IMR-90 (cell line): ENCODE data around the gene RNF130. TPM values are rescaled to one million over a fixed set of nuclear protein-coding genes. Genes with fewer than 3 reads are reported as not detected.

Experiments used
- ATAC-seq: fragments of 200-7000 bp; cut with Tn5 transposase; 2 replicates; pipeline ENCODE4 v1.9.1; 2020; ENCODE audit warnings: low read depth, mild to moderate bottlenecking, moderate library complexity
- BruUV-seq: library from RNA; stranded (reverse); fragments of 400-500 nt; replicated peaks from 2 replicates; lab custom pipeline; 2021; lab: Mats Ljungman, UMichigan
- CTCF ChIA-PET: fragments of 300-600 bp; formaldehyde crosslinking; extraction: SDS; loops from one replicate; lab custom pipeline; 2021; ENCODE audit warnings: antibody characterized with exemption; lab: Yijun Ruan, JAX
- POLR2A ChIA-PET: fragments of 300-600 bp; sonication (Branson Sonifier 250); formaldehyde crosslinking; loops from one replicate; lab custom pipeline; 2022; ENCODE audit warnings: antibody characterized with exemption; ENCODE audit not compliant: unreplicated experiment; lab: Charles Lee
- DNase-seq: peaks from one replicate; pipeline ENCODE4 v3.0.0; 2013
- H2AFZ ChIP-seq: replicated peaks from 2 replicates; pipeline ENCODE3; 2013; ENCODE audit warnings: low read length, mild to moderate bottlenecking; ENCODE audit not compliant: poor library complexity
- H2AK5ac ChIP-seq: 2 replicates; pipeline ENCODE4 v1.6.1; 2013; ENCODE audit warnings: low read depth, low read length, inconsistent platforms
- H2AK9ac ChIP-seq: replicated peaks from 2 replicates; pipeline ENCODE3; 2013; ENCODE audit warnings: mild to moderate bottlenecking, low read depth, low read length, moderate library complexity; ENCODE audit not compliant: poor library complexity
- H2BK120ac ChIP-seq: 2 replicates; pipeline ENCODE4 v1.6.1; 2013; ENCODE audit warnings: low read depth, low read length, inconsistent platforms
- H2BK15ac ChIP-seq: 3 replicates; pipeline ENCODE4 v1.6.1; 2013; ENCODE audit warnings: low read depth, low read length, inconsistent platforms
- H2BK20ac ChIP-seq: 2 replicates; pipeline ENCODE4 v1.6.1; 2013; ENCODE audit warnings: low read depth, mild to moderate bottlenecking, inconsistent platforms, low read length, moderate library complexity
- H2BK5ac ChIP-seq: 2 replicates; pipeline ENCODE4 v1.6.1; 2013; ENCODE audit warnings: mild to moderate bottlenecking, low read depth, low read length, inconsistent platforms; ENCODE audit not compliant: poor library complexity, severe bottlenecking
- H3K14ac ChIP-seq: replicated peaks from 2 replicates; pipeline ENCODE4 v1.6.1; 2013; ENCODE audit warnings: low read depth, low read length, inconsistent platforms
- H3K18ac ChIP-seq: 2 replicates; pipeline ENCODE4 v1.6.1; 2013; ENCODE audit warnings: low read depth, low read length, control low read depth
- H3K23ac ChIP-seq: 2 replicates; pipeline ENCODE4 v1.6.1; 2013; ENCODE audit warnings: low read depth, low read length, inconsistent platforms
- H3K27ac ChIP-seq: 2 replicates; pipeline ENCODE4 v1.5.1; 2013; ENCODE audit warnings: mild to moderate bottlenecking, control low read depth, low read length; ENCODE audit not compliant: insufficient read depth
- H3K27me3 ChIP-seq: 2 replicates; pipeline ENCODE4 v1.6.1; 2013; ENCODE audit warnings: low read length; ENCODE audit not compliant: control insufficient read depth, insufficient read depth
- H3K36me3 ChIP-seq: 2 replicates; pipeline ENCODE4 v1.6.1; 2013; ENCODE audit warnings: low read length, mixed read lengths; ENCODE audit not compliant: control insufficient read depth, insufficient read depth
- H3K4ac ChIP-seq: 2 replicates; pipeline ENCODE4 v1.6.1; 2013; ENCODE audit warnings: low read depth, low read length, inconsistent platforms
- H3K4me1 ChIP-seq: 2 replicates; pipeline ENCODE4 v1.6.1; 2013; ENCODE audit warnings: low read length, mixed read lengths; ENCODE audit not compliant: control insufficient read depth, insufficient read depth
- H3K4me2 ChIP-seq: 2 replicates; pipeline ENCODE4 v1.6.1; 2013; ENCODE audit warnings: low read depth, mild to moderate bottlenecking, control low read depth, low read length, moderate library complexity
- H3K4me3 ChIP-seq: 2 replicates; pipeline ENCODE4 v1.5.1; 2013; ENCODE audit warnings: low read depth, mild to moderate bottlenecking, control low read depth, low read length, moderate library complexity; ENCODE audit not compliant: insufficient read depth
- H3K56ac ChIP-seq: 2 replicates; pipeline ENCODE4 v1.6.1; 2013; ENCODE audit warnings: low read length, inconsistent platforms; ENCODE audit not compliant: insufficient read depth; ENCODE audit errors: extremely low read depth
- H3K79me1 ChIP-seq, 2 experiments: 2 replicates each; pipeline ENCODE4 v1.6.1; 2013; ENCODE audit warnings: low read length in 2 of 2, inconsistent platforms in 1 of 2, low read depth in 1 of 2
- H3K9ac ChIP-seq: 2 replicates; pipeline ENCODE4 v1.6.1; 2013; ENCODE audit warnings: low read depth, low read length, control low read depth
- H3K9me1 ChIP-seq: 2 replicates; pipeline ENCODE4 v1.6.1; 2013; ENCODE audit warnings: low read length, inconsistent platforms; ENCODE audit not compliant: insufficient read depth
- H3K9me3 ChIP-seq: 2 replicates; pipeline ENCODE4 v1.6.1; 2013; ENCODE audit warnings: low read length; ENCODE audit not compliant: control insufficient read depth, insufficient read depth
- H4K20me1 ChIP-seq: 2 replicates; pipeline ENCODE4 v1.6.1; 2013; ENCODE audit warnings: low read length, inconsistent platforms; ENCODE audit not compliant: insufficient read depth
- H4K5ac ChIP-seq: 2 replicates; pipeline ENCODE4 v1.6.1; 2013; ENCODE audit warnings: mild to moderate bottlenecking, low read depth, low read length, control low read depth
- H4K8ac ChIP-seq, 2 experiments: 2 replicates each; pipeline ENCODE4 v1.6.1; 2013; ENCODE audit warnings: low read depth in 2 of 2, low read length in 2 of 2, control low read depth in 1 of 2, inconsistent platforms in 1 of 2
- H4K91ac ChIP-seq: 2 replicates; pipeline ENCODE4 v1.6.1; 2013; ENCODE audit warnings: low read depth, low read length, inconsistent platforms; ENCODE audit not compliant: insufficient read depth
- BHLHE40 ChIP-seq: fragments of 150-350 bp; IDR thresholded peaks from 2 replicates; pipeline ENCODE4 v1.6.1; 2016; ENCODE audit warnings: mild to moderate bottlenecking, low read depth, low read length
- CEBPB ChIP-seq: IDR thresholded peaks from 2 replicates; pipeline ENCODE4 v1.6.1; 2012; ENCODE audit warnings: low read depth, low read length, improper control_type of control experiment
- CHD1 ChIP-seq: IDR thresholded peaks from 2 replicates; pipeline ENCODE4 v1.6.1; 2012; ENCODE audit warnings: low read depth, low read length, improper control_type of control experiment
- FOS ChIP-seq: fragments of 150-350 bp; IDR thresholded peaks from 2 replicates; pipeline ENCODE4 v1.6.1; 2016; ENCODE audit warnings: low read depth, low read length
- MAFK ChIP-seq: IDR thresholded peaks from 2 replicates; pipeline ENCODE4 v1.6.1; 2012; ENCODE audit warnings: low read depth, low read length, improper control_type of control experiment
- MAZ ChIP-seq: IDR thresholded peaks from 2 replicates; pipeline ENCODE4 v1.6.1; 2012; ENCODE audit warnings: low read depth, mild to moderate bottlenecking, low read length, improper control_type of control experiment, moderate library complexity, borderline replicate concordance
- MXI1 ChIP-seq: IDR thresholded peaks from 2 replicates; pipeline ENCODE4 v1.6.1; 2012; ENCODE audit warnings: low read depth, mild to moderate bottlenecking, low read length, moderate library complexity, borderline replicate concordance
- NFE2L2 ChIP-seq: fragments of 150-350 bp; IDR thresholded peaks from 2 replicates; pipeline ENCODE4 v1.6.1; 2016; ENCODE audit warnings: low read depth, mild to moderate bottlenecking, low read length
- POLR2A ChIP-seq: IDR thresholded peaks from 2 replicates; pipeline ENCODE4 v1.6.1; 2012; ENCODE audit warnings: mild to moderate bottlenecking, low read depth, low read length
- RAD21 ChIP-seq: IDR thresholded peaks from 2 replicates; pipeline ENCODE4 v1.6.1; 2012; ENCODE audit warnings: low read length, improper control_type of control experiment
- RCOR1 ChIP-seq: IDR thresholded peaks from 2 replicates; pipeline ENCODE4 v1.6.1; 2012; ENCODE audit warnings: mild to moderate bottlenecking, low read length, improper control_type of control experiment; ENCODE audit not compliant: insufficient replicate concordance
- RFX5 ChIP-seq: IDR thresholded peaks from 2 replicates; pipeline ENCODE4 v1.8.0; 2012; ENCODE audit warnings: low read depth, mild to moderate bottlenecking, low read length, moderate library complexity
- SMC3 ChIP-seq: fragments of 150-350 bp; IDR thresholded peaks from 2 replicates; pipeline ENCODE4 v1.6.1; 2016; ENCODE audit warnings: low read depth, mild to moderate bottlenecking, antibody characterized with exemption, low read length, moderate library complexity
- WGBS, 2 experiments: methylation state at CpG; one replicate each; pipeline versions ENCODE4 v1.1.5 to v1.1.7; 2013; ENCODE audit warnings: missing lambda C conversion rate in 2 of 2; ENCODE audit not compliant: insufficient read length in 1 of 2; ENCODE audit errors: extremely low coverage in 2 of 2; 5-methylcytosine and 5-hydroxymethylcytosine counted together
- dilution Hi-C: fragments of 300-500 bp; cut with HindIII; formaldehyde crosslinking; loops from one replicate; pipeline ENCODE4 v1.14.3; 2018; ENCODE audit warnings: low sequenced_read_pairs; ENCODE audit not compliant: unreplicated experiment
- in situ Hi-C: fragments of 300-500 bp; cut with MboI; formaldehyde crosslinking; loops from 3 replicates; pipeline ENCODE4 v1.14.3; 2019; ENCODE audit warnings: low sequenced_read_pairs, inconsistent platforms, mixed read lengths
- intact Hi-C: fragments of 100-400 bp; cut with micrococcal nuclease; formaldehyde crosslinking; loops from 2 replicates; pipeline ENCODE4 v1.10.0; 2022
- polyA plus RNA-seq, 3 experiments: library from polyadenylated mRNA; depleted of rRNA; stranded (reverse); fragments of >200 nt; gene quantifications; 2 replicates each; pipeline ENCODE4 v1.2.3, GENCODE V29; 2012; ENCODE audit warnings: low replicate concordance in 1 of 3
- total RNA-seq: library from RNA; depleted of rRNA; stranded (reverse); fragments of >200 nt; gene quantifications from 2 replicates; pipeline ENCODE4 v1.2.3, GENCODE V29; 2012
- TF ChIP-seq, protein P1 (sequence below): fragments of 150-350 bp; IDR thresholded peaks from 2 replicates; pipeline ENCODE4 v1.6.1; 2017; ENCODE audit warnings: mild to moderate bottlenecking, antibody characterized with exemption, low read length, low read depth
- TF ChIP-seq, protein P2 (sequence below): conservative IDR thresholded peaks from 2 replicates; pipeline ENCODE4 v1.5.1; 2012; ENCODE audit warnings: mild to moderate bottlenecking, low read depth, low read length, improper control_type of control experiment
- TF ChIP-seq, protein P3 (sequence below): fragments of 150-350 bp; IDR thresholded peaks from 2 replicates; pipeline ENCODE4 v1.6.1; 2016; ENCODE audit warnings: low read depth, mild to moderate bottlenecking, low read length, moderate library complexity, borderline replicate concordance

The RNF130 gene
- total and polyA plus RNA-seq, 2 of the 4 experiments (the other 2 are of a cell fraction): 12.9 to 21.7 TPM

DNA sequence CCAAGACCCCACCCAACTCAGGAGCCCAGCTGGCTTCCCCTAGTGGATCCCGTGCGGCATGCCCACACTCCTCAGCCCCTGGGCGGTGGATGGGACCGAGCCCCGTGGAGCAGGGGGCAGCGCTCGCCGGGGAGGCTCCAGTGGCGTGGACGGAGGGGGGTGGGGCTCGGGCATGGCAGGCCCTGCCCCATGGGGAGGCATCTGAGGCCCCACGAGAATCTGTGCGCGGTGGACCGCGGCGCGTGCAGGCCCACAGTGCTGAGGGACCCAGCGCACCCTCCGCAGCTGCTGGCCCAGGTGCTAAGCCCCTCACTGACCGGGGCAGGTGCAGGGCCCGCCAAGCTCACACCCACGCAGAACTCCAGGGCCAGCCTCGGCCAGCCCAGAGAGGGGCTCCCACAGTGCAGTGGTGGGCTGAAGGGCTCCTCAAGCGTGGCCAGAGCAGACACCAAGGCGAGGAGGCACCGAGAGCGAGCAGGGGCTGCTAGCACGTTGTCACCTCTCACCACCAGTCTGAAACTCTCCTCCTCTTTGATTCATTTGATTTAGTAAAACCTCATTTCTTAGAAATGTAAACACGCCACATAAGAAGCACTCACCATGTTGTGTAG lies 25.6 kb downstream of the RNF130 start:
- Histone ChIP-seq H2BK5ac (no peak overlapping the region), H3K27ac (no peak overlapping the region), H3K23ac (no peak overlapping the region), H4K91ac (no peak overlapping the region), H4K5ac (no peak overlapping the region), H2AK9ac (no peak overlapping the region), H3K36me3 (peaks cover 1% of the 10 kb centered on the region; the same call in 1 of the 2 replicates), H3K18ac (no peak overlapping the region), H2BK15ac (no peak overlapping the region), H3K9ac (no peak overlapping the region), H3K9me1 (no peaks in the 10 kb centered on the region), H3K56ac (no peak overlapping the region), H2AK5ac (no peak overlapping the region), H4K20me1 (peaks cover 3% of the 10 kb centered on the region; the same call in 1 of the 2 replicates), H3K9me3 (no peaks in the 10 kb centered on the region; the same call in 1 of the 2 replicates), H3K27me3 (no peaks in the 10 kb centered on the region), H3K4me3 (no peak overlapping the region), H2BK120ac (no peak overlapping the region), H3K14ac (no peak overlapping the region), H3K4ac (no peak overlapping the region), H3K4me2 (no peak overlapping the region), H2AFZ (no peak overlapping the region), H2BK20ac (no peak overlapping the region), H3K79me1 (peaks cover 22 to 24% of the 10 kb centered on the region in 2 experiments), H3K4me1 (peaks cover 2% of the 10 kb centered on the region; the same call in 1 of the 2 replicates), H4K8ac (no peak overlapping the region)
- ATAC-seq (no peak), DNase-seq (no peak)
- in situ Hi-C loops: no loop called here
- 89% methylated on average over 9 of the region's 30 CpGs; no CpG with 5 or more reads in 1 of the 2 experiments for WGBS, 2 experiments
- TF ChIP-seq, protein P1, sequence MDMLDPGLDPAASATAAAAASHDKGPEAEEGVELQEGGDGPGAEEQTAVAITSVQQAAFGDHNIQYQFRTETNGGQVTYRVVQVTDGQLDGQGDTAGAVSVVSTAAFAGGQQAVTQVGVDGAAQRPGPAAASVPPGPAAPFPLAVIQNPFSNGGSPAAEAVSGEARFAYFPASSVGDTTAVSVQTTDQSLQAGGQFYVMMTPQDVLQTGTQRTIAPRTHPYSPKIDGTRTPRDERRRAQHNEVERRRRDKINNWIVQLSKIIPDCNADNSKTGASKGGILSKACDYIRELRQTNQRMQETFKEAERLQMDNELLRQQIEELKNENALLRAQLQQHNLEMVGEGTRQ: no peak
- TF ChIP-seq, protein P2, sequence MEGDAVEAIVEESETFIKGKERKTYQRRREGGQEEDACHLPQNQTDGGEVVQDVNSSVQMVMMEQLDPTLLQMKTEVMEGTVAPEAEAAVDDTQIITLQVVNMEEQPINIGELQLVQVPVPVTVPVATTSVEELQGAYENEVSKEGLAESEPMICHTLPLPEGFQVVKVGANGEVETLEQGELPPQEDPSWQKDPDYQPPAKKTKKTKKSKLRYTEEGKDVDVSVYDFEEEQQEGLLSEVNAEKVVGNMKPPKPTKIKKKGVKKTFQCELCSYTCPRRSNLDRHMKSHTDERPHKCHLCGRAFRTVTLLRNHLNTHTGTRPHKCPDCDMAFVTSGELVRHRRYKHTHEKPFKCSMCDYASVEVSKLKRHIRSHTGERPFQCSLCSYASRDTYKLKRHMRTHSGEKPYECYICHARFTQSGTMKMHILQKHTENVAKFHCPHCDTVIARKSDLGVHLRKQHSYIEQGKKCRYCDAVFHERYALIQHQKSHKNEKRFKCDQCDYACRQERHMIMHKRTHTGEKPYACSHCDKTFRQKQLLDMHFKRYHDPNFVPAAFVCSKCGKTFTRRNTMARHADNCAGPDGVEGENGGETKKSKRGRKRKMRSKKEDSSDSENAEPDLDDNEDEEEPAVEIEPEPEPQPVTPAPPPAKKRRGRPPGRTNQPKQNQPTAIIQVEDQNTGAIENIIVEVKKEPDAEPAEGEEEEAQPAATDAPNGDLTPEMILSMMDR: no peak
- TF ChIP-seq POLR2A (no peak), RFX5 (no peak), MXI1 (no peak), CEBPB (no peak), BHLHE40 (no peak), CHD1 (no peak), RAD21 (no peak), SMC3 (no peak), MAZ (no peak), RCOR1 (no peak), FOS (no peak), NFE2L2 (no peak), MAFK (no peak)
- TF ChIP-seq, protein P3, sequence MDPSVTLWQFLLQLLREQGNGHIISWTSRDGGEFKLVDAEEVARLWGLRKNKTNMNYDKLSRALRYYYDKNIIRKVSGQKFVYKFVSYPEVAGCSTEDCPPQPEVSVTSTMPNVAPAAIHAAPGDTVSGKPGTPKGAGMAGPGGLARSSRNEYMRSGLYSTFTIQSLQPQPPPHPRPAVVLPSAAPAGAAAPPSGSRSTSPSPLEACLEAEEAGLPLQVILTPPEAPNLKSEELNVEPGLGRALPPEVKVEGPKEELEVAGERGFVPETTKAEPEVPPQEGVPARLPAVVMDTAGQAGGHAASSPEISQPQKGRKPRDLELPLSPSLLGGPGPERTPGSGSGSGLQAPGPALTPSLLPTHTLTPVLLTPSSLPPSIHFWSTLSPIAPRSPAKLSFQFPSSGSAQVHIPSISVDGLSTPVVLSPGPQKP: no peak
- ChIA-PET POLR2A (no interaction called here), CTCF (no interaction called here)
- no TSS peak for BruUV-seq
- dilution Hi-C loops: no loop called here
- intact Hi-C loops: no loop called here
